A549 (cell line): ENCODE data around the gene PCID2. TPM values are rescaled to one million over a fixed set of nuclear protein-coding genes. Genes with fewer than 3 reads are reported as not detected.

Experiments
- ATAC-seq, 2 experiments: fragments of 200-7000 bp in 1 of 2; fragments of >200 bp in 1 of 2; cut with Nextera tagmentation in 1 of 2; cut with Tn5 transposase in 1 of 2; 3 replicates each; pipeline versions ENCODE4 v1.8.0 to v1.9.1; 2018 to 2020; ENCODE audit warnings: mild to moderate bottlenecking in 1 of 2, moderate library complexity in 1 of 2
- CTCF ChIA-PET: fragments of 300-600 bp; sonication (Branson Sonifier 250); formaldehyde crosslinking; extraction: SDS; loops from one replicate; lab custom pipeline; 2021; ENCODE audit warnings: antibody characterized with exemption, inconsistent platforms; lab: Yijun Ruan, JAX
- POLR2A ChIA-PET: fragments of 350-600 bp; formaldehyde crosslinking; extraction: SDS; loops from one replicate; lab custom pipeline; 2021; ENCODE audit warnings: antibody characterized with exemption, inconsistent platforms; lab: Yijun Ruan, JAX
- DNase-seq, 2 experiments: peaks; one replicate each; pipeline versions ENCODE4 v3.0.0 to v3.0.0-alpha.2; 2011 to 2016; ENCODE audit warnings: low read depth in 1 of 2, low spot score in 1 of 2
- FAIRE-seq: peaks from 2 replicates; lab custom pipeline; 2011; peaks lifted over from hg19 to GRCh38; lab: Jason Lieb, UNC
- H3K27ac ChIP-seq, 2 experiments: fragments of >200 bp; sonication (Bioruptor Twin); formaldehyde crosslinking; 3 replicates each; pipeline ENCODE4 v1.5.1; 2016 to 2017
- H3K4me1 ChIP-seq: fragments of >200 bp; sonication (Bioruptor Twin); formaldehyde crosslinking; 3 replicates; pipeline ENCODE4 v1.6.1; 2016
- H3K4me2 ChIP-seq: fragments of >200 bp; sonication (Bioruptor Twin); formaldehyde crosslinking; 3 replicates; pipeline ENCODE4 v1.6.1; 2016
- H3K4me3 ChIP-seq: fragments of >200 bp; sonication (Bioruptor Twin); formaldehyde crosslinking; 3 replicates; pipeline ENCODE4 v1.5.1; 2016
- H3K9me3 ChIP-seq: fragments of >200 bp; sonication (Bioruptor Twin); formaldehyde crosslinking; 3 replicates; pipeline ENCODE4 v1.6.1; 2016
- CBX2 ChIP-seq: fragments of 200-600 bp; sonication (generic); IDR thresholded peaks from 2 replicates; pipeline ENCODE4 v1.6.1; 2016; ENCODE audit warnings: low read depth, mild to moderate bottlenecking, borderline replicate concordance
- CHD2 ChIP-seq: fragments of 150-350 bp; IDR thresholded peaks from 2 replicates; pipeline ENCODE4 v1.6.1; 2014; ENCODE audit warnings: low read length; ENCODE audit not compliant: partially characterized antibody
- EHF ChIP-seq: fragments of 250-450 bp; sonication (Bioruptor Pico); IDR thresholded peaks from 2 replicates; pipeline ENCODE4 v1.5.0; 2020; ENCODE audit warnings: mild to moderate bottlenecking
- EP300 ChIP-seq, 2 experiments: fragments of >200 bp; sonication (Bioruptor Twin); formaldehyde crosslinking; IDR thresholded peaks; 2 replicates in 1 of 2; 3 replicates in 1 of 2; pipeline ENCODE4 v1.6.1; 2016 to 2017
- FOSB ChIP-seq: fragments of 250-450 bp; sonication (Bioruptor Pico); IDR thresholded peaks from 2 replicates; pipeline ENCODE4 v1.5.0; 2020; ENCODE audit warnings: mild to moderate bottlenecking, moderate library complexity
- FOSL2 ChIP-seq, 2 experiments: fragments of 450-650 bp in 1 of 2; fragments of >200 bp in 1 of 2; sonication (Bioruptor Twin) in 1 of 2; formaldehyde crosslinking; IDR thresholded peaks; 2 replicates each; pipeline versions ENCODE4 v1.5.0 to v1.6.1; 2016 to 2020; ENCODE audit warnings: mild to moderate bottlenecking in 1 of 2, moderate library complexity in 1 of 2
- FOXS1 ChIP-seq: fragments of 250-450 bp; sonication (Bioruptor Pico); IDR thresholded peaks from 2 replicates; pipeline ENCODE4 v1.5.0; 2020; ENCODE audit warnings: mild to moderate bottlenecking, moderate library complexity
- GATA3 ChIP-seq: IDR thresholded peaks from 2 replicates; pipeline ENCODE4 v1.6.1; 2012; ENCODE audit warnings: borderline replicate concordance
- HEYL ChIP-seq: fragments of 250-450 bp; sonication (Bioruptor Pico); IDR thresholded peaks from 2 replicates; pipeline ENCODE4 v1.8.0; 2021; ENCODE audit warnings: mild to moderate bottlenecking, moderate library complexity
- HOXA7 ChIP-seq: fragments of 250-450 bp; sonication (Bioruptor Pico); IDR thresholded peaks from 2 replicates; pipeline ENCODE4 v1.5.0; 2020; ENCODE audit warnings: mild to moderate bottlenecking, moderate library complexity
- HOXB13 ChIP-seq: fragments of 250-450 bp; sonication (Bioruptor Pico); IDR thresholded peaks from 2 replicates; pipeline ENCODE4 v1.5.0; 2020; ENCODE audit warnings: low read depth, mild to moderate bottlenecking, moderate library complexity
- HOXB5 ChIP-seq: fragments of 250-450 bp; sonication (Bioruptor Pico); IDR thresholded peaks from 2 replicates; pipeline ENCODE4 v1.5.0; 2020; ENCODE audit warnings: mild to moderate bottlenecking, moderate library complexity
- JUNB ChIP-seq: fragments of >200 bp; sonication (Bioruptor Twin); formaldehyde crosslinking; IDR thresholded peaks from 2 replicates; pipeline ENCODE4 v1.6.1; 2016
- KDM1A ChIP-seq: fragments of 200-600 bp; sonication (generic); IDR thresholded peaks from 2 replicates; pipeline ENCODE4 v1.6.1; 2016; ENCODE audit warnings: low read depth, mild to moderate bottlenecking
- KDM5A ChIP-seq: fragments of 200-600 bp; sonication (generic); IDR thresholded peaks from 2 replicates; pipeline ENCODE4 v1.6.1; 2016; ENCODE audit warnings: antibody characterized with exemption, mild to moderate bottlenecking
- NR3C1 ChIP-seq: fragments of >200 bp; sonication (Bioruptor Twin); formaldehyde crosslinking; IDR thresholded peaks from 3 replicates; pipeline ENCODE4 v1.6.1; 2017
- PHF8 ChIP-seq: fragments of 200-600 bp; sonication (generic); IDR thresholded peaks from 2 replicates; pipeline ENCODE4 v1.6.1; 2016; ENCODE audit warnings: low read depth, mild to moderate bottlenecking, antibody characterized with exemption, moderate library complexity, borderline replicate concordance
- POLR2AphosphoS2 ChIP-seq: conservative IDR thresholded peaks from 2 replicates; pipeline ENCODE4 v1.6.1; 2012; ENCODE audit warnings: low read length, improper control_type of control experiment, inconsistent platforms
- RCOR1 ChIP-seq: fragments of 150-350 bp; IDR thresholded peaks from 2 replicates; pipeline ENCODE4 v1.6.1; 2014; ENCODE audit warnings: antibody characterized with exemption, low read length, low read depth
- RFX5 ChIP-seq: fragments of 450-650 bp; IDR thresholded peaks from 2 replicates; pipeline ENCODE4 v1.7.1; 2014; ENCODE audit warnings: antibody characterized with exemption, mild to moderate bottlenecking, moderate library complexity
- SREBF2 ChIP-seq: fragments of 450-650 bp; IDR thresholded peaks from 2 replicates; pipeline ENCODE4 v1.6.1; 2014; ENCODE audit warnings: mild to moderate bottlenecking, moderate library complexity
- TFCP2L1 ChIP-seq: fragments of 250-450 bp; sonication (Bioruptor Pico); IDR thresholded peaks from 2 replicates; pipeline ENCODE4 v1.5.0; 2021; ENCODE audit warnings: mild to moderate bottlenecking
- WGBS: methylation state at CpG from one replicate; pipeline ENCODE4 v1.1.6; 2017; ENCODE audit errors: missing lambda C conversion rate; 5-methylcytosine and 5-hydroxymethylcytosine counted together
- polyA plus RNA-seq, 4 experiments: library from polyadenylated mRNA; depleted of rRNA in 3 of 4; stranded (reverse); fragments of >200 nt; fragmentation: RNase III in 1 of 4; extraction: RNeasy Plus Mini Kit Qiagen cat#74134 plus additional on column Dnase treatment in 1 of 4; gene quantifications; 2 replicates in 3 of 4; 3 replicates in 1 of 4; pipeline ENCODE4 v1.2.3, GENCODE V29; 2011 to 2017
- TF ChIP-seq, protein P1 (sequence below): fragments of >200 bp; sonication (Bioruptor Twin); formaldehyde crosslinking; IDR thresholded peaks from 3 replicates; pipeline ENCODE4 v1.5.1; 2016
- TF ChIP-seq, protein P2 (sequence below): fragments of >200 bp; sonication (Bioruptor Twin); formaldehyde crosslinking; IDR thresholded peaks from 2 replicates; pipeline ENCODE4 v1.6.1; 2016
- TF ChIP-seq, protein P3 (sequence below): fragments of 150-350 bp; IDR thresholded peaks from 2 replicates; pipeline ENCODE4 v1.6.1; 2014; ENCODE audit warnings: low read depth, mild to moderate bottlenecking, low read length
- TF ChIP-seq, protein P4 (sequence below): IDR thresholded peaks from 2 replicates; pipeline ENCODE4 v1.6.1; 2012
- TF ChIP-seq, protein P5 (sequence below): IDR thresholded peaks from 2 replicates; pipeline ENCODE4 v1.6.1; 2012

The PCID2 gene
- polyA plus RNA-seq, 2 of the 4 experiments (the other 2 are of a cell fraction), result 37.7 to 68.7 TPM

DNA sequence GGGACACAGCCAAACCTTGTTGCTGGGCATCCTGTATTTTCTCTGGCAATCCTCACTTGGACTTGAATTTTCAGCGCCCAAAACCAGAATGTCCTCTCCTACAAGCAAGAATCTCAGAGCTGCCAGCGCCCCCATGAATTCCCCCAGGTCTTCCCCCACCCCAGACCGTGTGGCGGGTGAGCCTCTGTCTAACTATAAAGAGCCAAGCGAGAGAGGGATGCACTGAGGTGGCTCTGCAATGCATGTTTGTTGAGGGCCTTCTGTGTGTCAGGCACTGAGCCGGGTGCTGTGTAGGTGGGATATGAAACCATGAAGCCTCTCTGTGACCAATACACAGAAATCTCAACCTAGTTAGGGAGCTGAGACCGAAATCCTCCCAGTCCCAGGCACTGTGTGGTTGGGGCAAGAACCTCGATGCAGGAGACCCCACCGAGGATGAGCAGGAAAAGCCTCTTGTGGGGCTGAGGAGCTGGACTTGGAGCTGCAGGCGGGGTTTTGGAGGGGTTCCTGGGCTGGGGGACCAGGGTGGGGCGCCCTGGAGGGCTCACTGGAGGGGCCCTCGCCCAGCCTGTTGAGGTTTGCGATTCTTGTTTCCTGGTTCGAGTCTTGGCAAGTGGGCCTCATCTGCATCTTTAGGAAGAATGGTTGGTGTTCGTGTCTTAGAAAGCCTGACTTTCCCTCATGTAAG is 62.4 kb downstream of the PCID2 start:
- CTCF ChIA-PET, result no interaction called here
- FAIRE-seq, result no peak
- H3K4me3 ChIP-seq, result no peak overlapping the region
- TF ChIP-seq HOXB5 (CRISPR knock-in tag) (no peak), HOXA7 (no peak), EHF (CRISPR knock-in tag) (no peak), PHF8 (no peak), KDM1A (no peak), HOXB13 (no peak), JUNB (no peak)
- TF ChIP-seq, protein P1, sequence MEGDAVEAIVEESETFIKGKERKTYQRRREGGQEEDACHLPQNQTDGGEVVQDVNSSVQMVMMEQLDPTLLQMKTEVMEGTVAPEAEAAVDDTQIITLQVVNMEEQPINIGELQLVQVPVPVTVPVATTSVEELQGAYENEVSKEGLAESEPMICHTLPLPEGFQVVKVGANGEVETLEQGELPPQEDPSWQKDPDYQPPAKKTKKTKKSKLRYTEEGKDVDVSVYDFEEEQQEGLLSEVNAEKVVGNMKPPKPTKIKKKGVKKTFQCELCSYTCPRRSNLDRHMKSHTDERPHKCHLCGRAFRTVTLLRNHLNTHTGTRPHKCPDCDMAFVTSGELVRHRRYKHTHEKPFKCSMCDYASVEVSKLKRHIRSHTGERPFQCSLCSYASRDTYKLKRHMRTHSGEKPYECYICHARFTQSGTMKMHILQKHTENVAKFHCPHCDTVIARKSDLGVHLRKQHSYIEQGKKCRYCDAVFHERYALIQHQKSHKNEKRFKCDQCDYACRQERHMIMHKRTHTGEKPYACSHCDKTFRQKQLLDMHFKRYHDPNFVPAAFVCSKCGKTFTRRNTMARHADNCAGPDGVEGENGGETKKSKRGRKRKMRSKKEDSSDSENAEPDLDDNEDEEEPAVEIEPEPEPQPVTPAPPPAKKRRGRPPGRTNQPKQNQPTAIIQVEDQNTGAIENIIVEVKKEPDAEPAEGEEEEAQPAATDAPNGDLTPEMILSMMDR, result no peak
- TF ChIP-seq, protein P2, sequence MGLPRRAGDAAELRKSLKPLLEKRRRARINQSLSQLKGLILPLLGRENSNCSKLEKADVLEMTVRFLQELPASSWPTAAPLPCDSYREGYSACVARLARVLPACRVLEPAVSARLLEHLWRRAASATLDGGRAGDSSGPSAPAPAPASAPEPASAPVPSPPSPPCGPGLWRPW, result no peak
- H3K9me3 ChIP-seq, result no peaks in the 10 kb centered on the region
- no peak overlapping the region for H3K27ac ChIP-seq
- no peak overlapping the region for H3K4me2 ChIP-seq
- ATAC-seq, result no peak
- DNase-seq, result no peak
- no peaks in the 10 kb centered on the region for H3K4me1 ChIP-seq
- POLR2A ChIA-PET, result no interaction called here
- 62% methylated on average over 10 of the region's 15 CpGs for WGBS

DNA sequence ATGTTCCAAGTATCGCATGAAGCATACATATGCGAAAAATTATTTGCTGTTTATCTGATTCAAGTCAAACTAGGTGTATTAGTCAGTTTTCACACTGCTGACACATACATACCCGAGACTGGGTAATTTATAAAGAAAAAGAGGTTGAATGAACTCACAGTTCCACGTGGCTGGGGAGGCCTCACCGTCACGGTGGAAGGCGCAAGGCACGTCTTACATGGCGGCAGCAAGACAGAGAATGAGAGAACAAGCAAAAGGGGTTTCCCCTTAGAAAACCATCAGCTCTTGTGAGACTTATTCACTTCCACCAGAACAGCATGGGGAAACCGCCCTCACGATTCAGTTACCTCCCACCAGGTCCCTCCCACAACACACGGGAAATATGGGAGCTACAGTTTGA is 63.0 kb downstream of the PCID2 start:
- POLR2A ChIA-PET, result no interaction called here
- no peak for DNase-seq
- H3K4me2 ChIP-seq, result no peak overlapping the region
- no peak overlapping the region for H3K4me3 ChIP-seq
- no peaks in the 10 kb centered on the region for H3K9me3 ChIP-seq
- H3K27ac ChIP-seq, result no peak overlapping the region
- WGBS, result 62% methylated on average over 12 of the region's 12 CpGs
- TF ChIP-seq TFCP2L1 (CRISPR knock-in tag) (no peak), RCOR1 (no peak), RFX5 (no peak), NR3C1 (no peak), GATA3 (no peak)
- TF ChIP-seq, protein P3, sequence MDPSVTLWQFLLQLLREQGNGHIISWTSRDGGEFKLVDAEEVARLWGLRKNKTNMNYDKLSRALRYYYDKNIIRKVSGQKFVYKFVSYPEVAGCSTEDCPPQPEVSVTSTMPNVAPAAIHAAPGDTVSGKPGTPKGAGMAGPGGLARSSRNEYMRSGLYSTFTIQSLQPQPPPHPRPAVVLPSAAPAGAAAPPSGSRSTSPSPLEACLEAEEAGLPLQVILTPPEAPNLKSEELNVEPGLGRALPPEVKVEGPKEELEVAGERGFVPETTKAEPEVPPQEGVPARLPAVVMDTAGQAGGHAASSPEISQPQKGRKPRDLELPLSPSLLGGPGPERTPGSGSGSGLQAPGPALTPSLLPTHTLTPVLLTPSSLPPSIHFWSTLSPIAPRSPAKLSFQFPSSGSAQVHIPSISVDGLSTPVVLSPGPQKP, result no peak
- TF ChIP-seq, protein P4, sequence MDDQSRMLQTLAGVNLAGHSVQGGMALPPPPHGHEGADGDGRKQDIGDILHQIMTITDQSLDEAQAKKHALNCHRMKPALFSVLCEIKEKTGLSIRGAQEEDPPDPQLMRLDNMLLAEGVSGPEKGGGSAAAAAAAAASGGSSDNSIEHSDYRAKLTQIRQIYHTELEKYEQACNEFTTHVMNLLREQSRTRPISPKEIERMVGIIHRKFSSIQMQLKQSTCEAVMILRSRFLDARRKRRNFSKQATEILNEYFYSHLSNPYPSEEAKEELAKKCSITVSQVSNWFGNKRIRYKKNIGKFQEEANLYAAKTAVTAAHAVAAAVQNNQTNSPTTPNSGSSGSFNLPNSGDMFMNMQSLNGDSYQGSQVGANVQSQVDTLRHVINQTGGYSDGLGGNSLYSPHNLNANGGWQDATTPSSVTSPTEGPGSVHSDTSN, result no peak
- TF ChIP-seq, all 56 proteins: peak for 0
- CTCF ChIA-PET, result no interaction called here
- no peak for ATAC-seq
- FAIRE-seq, result no peak
- H3K4me1 ChIP-seq, result no peaks in the 10 kb centered on the region

DNA sequence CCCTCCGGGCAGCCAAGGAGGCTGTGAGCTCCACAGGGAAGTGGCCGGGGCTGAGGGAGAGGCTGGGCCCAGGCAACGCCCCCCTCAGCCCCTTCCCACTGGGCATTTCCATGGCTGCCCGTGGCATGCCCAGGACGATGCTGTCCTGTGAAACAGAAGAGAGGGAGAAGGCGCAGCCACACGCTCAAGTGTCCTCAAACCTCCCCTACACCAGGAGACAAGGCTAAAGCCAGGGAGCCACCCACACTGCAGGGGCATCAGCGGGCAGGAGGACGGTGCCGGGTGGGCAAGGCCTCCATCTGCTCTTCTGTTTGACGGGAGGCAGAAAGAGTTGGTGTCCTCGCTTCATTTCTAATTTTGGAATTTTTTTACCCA is 64.2 kb downstream of the PCID2 start:
- Histone ChIP-seq H3K9me3 (no peaks in the 10 kb centered on the region), H3K4me2 (no peak overlapping the region), H3K27ac (no peak overlapping the region), H3K4me1 (no peaks in the 10 kb centered on the region), H3K4me3 (no peak overlapping the region)
- no peak for TF ChIP-seq FOSL2 (IDR thresholded peaks at IDR 0.05)
- TF ChIP-seq FOSL2 (CRISPR knock-in tag; IDR thresholded peaks at IDR 0.05), result no peak
- no peak for TF ChIP-seq CBX2
- TF ChIP-seq POLR2AphosphoS2, result no peak
- TF ChIP-seq PHF8, result no peak
- TF ChIP-seq, protein P5, sequence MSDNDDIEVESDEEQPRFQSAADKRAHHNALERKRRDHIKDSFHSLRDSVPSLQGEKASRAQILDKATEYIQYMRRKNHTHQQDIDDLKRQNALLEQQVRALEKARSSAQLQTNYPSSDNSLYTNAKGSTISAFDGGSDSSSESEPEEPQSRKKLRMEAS, result no peak
- TF ChIP-seq KDM5A, result no peak
- no peak for TF ChIP-seq HEYL (CRISPR knock-in tag)
- TF ChIP-seq FOXS1, result no peak
- no peak for TF ChIP-seq RFX5
- TF ChIP-seq, protein P3, result no peak
- TF ChIP-seq SREBF2, result no peak
- TF ChIP-seq KDM1A, result no peak
- TF ChIP-seq EP300 (IDR thresholded peaks at IDR 0.05), result no peak
- no peak for TF ChIP-seq FOSB (CRISPR knock-in tag)
- TF ChIP-seq CHD2, result no peak
- no peak for DNase-seq
- FAIRE-seq, result no peak
- no peak for ATAC-seq
- 87% methylated on average over 7 of the region's 12 CpGs for WGBS
- ChIA-PET POLR2A (no interaction called here), CTCF (no interaction called here)
